ENCODE measurements around the gene KIAA1614. TPM values are rescaled to one million over a fixed set of nuclear protein-coding genes. Genes with fewer than 3 reads are reported as not detected.

The KIAA1614 gene
- polyA plus RNA-seq, 1 of the 3 experiments (the other 2 are of a cell fraction) = 1.1 TPM

- TF ChIP-seq FOXJ3 (CRISPR knock-in tag; IDR thresholded peaks at IDR 0.05) (no peak), POLR2AphosphoS5 (IDR thresholded peaks at IDR 0.05; ENCODE audit: low read depth, low read length) (no peak)
Measured at GRCh38 chr1:180934563-180934962, 21.9 kb downstream of the KIAA1614 start (continued).

GRCh38 chr1:180935326-180936109 lies 22.8 kb downstream of the KIAA1614 start:
- CTCF ChIA-PET = interaction anchor here (0.8 to 1.4 kb wide), 3 partner anchors 10 to 207 kb away, joined by 3 read pairs; no protein-coding TSS in a partner anchor
- no peak overlapping the region for H3K4me2 ChIP-seq
- H3K9me2 ChIP-seq = no peaks in the 10 kb centered on the region
- H3K79me2 ChIP-seq (ENCODE audit: insufficient read depth) = no peaks in the 10 kb centered on the region
- DNase-seq = no peak
- H3K27ac ChIP-seq (ENCODE audit: low read depth in 2 of 2, low read length in 1 of 2) = no peak overlapping the region
- H3K9me3 ChIP-seq = no peaks in the 10 kb centered on the region
- no peak overlapping the region for H2AFZ ChIP-seq (ENCODE audit: low read depth)
- WGBS (ENCODE audit: low lambda C conversion rate) = 93% methylated on average over 17 of the region's 45 CpGs
- H3K36me3 ChIP-seq (replicated peaks in 1 of 2; ENCODE audit: control insufficient read depth in 1 of 2, insufficient read depth in 2 of 2, low read length in 1 of 2) = no peaks in the 10 kb centered on the region
- H4K20me1 ChIP-seq (ENCODE audit: insufficient read depth) = no peaks in the 10 kb centered on the region
- H3K4me1 ChIP-seq (ENCODE audit: control insufficient read depth in 1 of 2, insufficient read depth in 2 of 2, low read depth in 1 of 2, low read length in 1 of 2) = peaks cover 0 to 16% of the 10 kb centered on the region in 2 experiments; a peak in 2 of 4 replicates
- POLR2A ChIA-PET = no interaction called here
- H3K4me3 ChIP-seq (ENCODE audit: low read depth in 2 of 2, low read length in 1 of 2) = no peak overlapping the region
- H3K27me3 ChIP-seq (ENCODE audit: insufficient read depth) = no peaks in the 10 kb centered on the region
- TF ChIP-seq RFX5 (IDR thresholded peaks at IDR 0.05; ENCODE audit: low read length) = no peak
- no peak for TF ChIP-seq FOSL2 (IDR thresholded peaks at IDR 0.05; ENCODE audit: borderline replicate concordance, low read depth)
- no peak for TF ChIP-seq JUND (IDR thresholded peaks at IDR 0.05)
- TF ChIP-seq SMC3 (IDR thresholded peaks at IDR 0.05; ENCODE audit: low read depth, low read length) = no peak
- no peak for TF ChIP-seq RCOR1 (IDR thresholded peaks at IDR 0.05; ENCODE audit: low read length)
- no peak for TF ChIP-seq PBX3 (IDR thresholded peaks at IDR 0.05)
- TF ChIP-seq ELF1 (IDR thresholded peaks at IDR 0.05) = no peak
- no peak for TF ChIP-seq FOXJ3 (CRISPR knock-in tag; IDR thresholded peaks at IDR 0.05)
- TF ChIP-seq, protein P1, sequence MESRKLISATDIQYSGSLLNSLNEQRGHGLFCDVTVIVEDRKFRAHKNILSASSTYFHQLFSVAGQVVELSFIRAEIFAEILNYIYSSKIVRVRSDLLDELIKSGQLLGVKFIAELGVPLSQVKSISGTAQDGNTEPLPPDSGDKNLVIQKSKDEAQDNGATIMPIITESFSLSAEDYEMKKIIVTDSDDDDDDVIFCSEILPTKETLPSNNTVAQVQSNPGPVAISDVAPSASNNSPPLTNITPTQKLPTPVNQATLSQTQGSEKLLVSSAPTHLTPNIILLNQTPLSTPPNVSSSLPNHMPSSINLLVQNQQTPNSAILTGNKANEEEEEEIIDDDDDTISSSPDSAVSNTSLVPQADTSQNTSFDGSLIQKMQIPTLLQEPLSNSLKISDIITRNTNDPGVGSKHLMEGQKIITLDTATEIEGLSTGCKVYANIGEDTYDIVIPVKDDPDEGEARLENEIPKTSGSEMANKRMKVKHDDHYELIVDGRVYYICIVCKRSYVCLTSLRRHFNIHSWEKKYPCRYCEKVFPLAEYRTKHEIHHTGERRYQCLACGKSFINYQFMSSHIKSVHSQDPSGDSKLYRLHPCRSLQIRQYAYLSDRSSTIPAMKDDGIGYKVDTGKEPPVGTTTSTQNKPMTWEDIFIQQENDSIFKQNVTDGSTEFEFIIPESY (IDR thresholded peaks at IDR 0.05; ENCODE audit: borderline replicate concordance, low read depth) = no peak
- no peak for TF ChIP-seq TAF1 (IDR thresholded peaks at IDR 0.05; ENCODE audit: borderline replicate concordance, low read depth, low read length)
- TF ChIP-seq POLR2AphosphoS5 (IDR thresholded peaks at IDR 0.05; ENCODE audit: low read depth, low read length) = no peak
- TF ChIP-seq, protein P2, sequence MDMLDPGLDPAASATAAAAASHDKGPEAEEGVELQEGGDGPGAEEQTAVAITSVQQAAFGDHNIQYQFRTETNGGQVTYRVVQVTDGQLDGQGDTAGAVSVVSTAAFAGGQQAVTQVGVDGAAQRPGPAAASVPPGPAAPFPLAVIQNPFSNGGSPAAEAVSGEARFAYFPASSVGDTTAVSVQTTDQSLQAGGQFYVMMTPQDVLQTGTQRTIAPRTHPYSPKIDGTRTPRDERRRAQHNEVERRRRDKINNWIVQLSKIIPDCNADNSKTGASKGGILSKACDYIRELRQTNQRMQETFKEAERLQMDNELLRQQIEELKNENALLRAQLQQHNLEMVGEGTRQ (IDR thresholded peaks at IDR 0.05; ENCODE audit: borderline replicate concordance, low read depth, low read length) = no peak
- TF ChIP-seq, protein P3, sequence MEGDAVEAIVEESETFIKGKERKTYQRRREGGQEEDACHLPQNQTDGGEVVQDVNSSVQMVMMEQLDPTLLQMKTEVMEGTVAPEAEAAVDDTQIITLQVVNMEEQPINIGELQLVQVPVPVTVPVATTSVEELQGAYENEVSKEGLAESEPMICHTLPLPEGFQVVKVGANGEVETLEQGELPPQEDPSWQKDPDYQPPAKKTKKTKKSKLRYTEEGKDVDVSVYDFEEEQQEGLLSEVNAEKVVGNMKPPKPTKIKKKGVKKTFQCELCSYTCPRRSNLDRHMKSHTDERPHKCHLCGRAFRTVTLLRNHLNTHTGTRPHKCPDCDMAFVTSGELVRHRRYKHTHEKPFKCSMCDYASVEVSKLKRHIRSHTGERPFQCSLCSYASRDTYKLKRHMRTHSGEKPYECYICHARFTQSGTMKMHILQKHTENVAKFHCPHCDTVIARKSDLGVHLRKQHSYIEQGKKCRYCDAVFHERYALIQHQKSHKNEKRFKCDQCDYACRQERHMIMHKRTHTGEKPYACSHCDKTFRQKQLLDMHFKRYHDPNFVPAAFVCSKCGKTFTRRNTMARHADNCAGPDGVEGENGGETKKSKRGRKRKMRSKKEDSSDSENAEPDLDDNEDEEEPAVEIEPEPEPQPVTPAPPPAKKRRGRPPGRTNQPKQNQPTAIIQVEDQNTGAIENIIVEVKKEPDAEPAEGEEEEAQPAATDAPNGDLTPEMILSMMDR (IDR thresholded peaks at IDR 0.05) = no peak
- no peak overlapping the region for H3K9ac ChIP-seq
- H3F3A ChIP-seq (replicated peaks; ENCODE audit: insufficient read depth) = no peaks in the 10 kb centered on the region
